Dermis microvascular lymphatic vessel endothelial cell (primary cell): ENCODE measurements around the gene SNAPIN. TPM values are rescaled to one million over a fixed set of nuclear protein-coding genes. Genes with fewer than 3 reads are reported as not detected.

Source experiments
- DNase-seq, 2 donors: peaks; one replicate each; pipeline versions ENCODE4 v3.0.0 to v3.0.0-alpha.2; 2010; ENCODE audit warnings: low read depth in 2 of 2
- total RNA-seq: library from RNA; depleted of rRNA; stranded (reverse); fragments of >200 nt; gene quantifications from 2 replicates; pipeline ENCODE4 v1.2.1, GENCODE V29; 2014

The SNAPIN gene, protein sequence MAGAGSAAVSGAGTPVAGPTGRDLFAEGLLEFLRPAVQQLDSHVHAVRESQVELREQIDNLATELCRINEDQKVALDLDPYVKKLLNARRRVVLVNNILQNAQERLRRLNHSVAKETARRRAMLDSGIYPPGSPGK
- 54.6 and 55.5 TPM in 2 replicates for total RNA-seq

DNA sequence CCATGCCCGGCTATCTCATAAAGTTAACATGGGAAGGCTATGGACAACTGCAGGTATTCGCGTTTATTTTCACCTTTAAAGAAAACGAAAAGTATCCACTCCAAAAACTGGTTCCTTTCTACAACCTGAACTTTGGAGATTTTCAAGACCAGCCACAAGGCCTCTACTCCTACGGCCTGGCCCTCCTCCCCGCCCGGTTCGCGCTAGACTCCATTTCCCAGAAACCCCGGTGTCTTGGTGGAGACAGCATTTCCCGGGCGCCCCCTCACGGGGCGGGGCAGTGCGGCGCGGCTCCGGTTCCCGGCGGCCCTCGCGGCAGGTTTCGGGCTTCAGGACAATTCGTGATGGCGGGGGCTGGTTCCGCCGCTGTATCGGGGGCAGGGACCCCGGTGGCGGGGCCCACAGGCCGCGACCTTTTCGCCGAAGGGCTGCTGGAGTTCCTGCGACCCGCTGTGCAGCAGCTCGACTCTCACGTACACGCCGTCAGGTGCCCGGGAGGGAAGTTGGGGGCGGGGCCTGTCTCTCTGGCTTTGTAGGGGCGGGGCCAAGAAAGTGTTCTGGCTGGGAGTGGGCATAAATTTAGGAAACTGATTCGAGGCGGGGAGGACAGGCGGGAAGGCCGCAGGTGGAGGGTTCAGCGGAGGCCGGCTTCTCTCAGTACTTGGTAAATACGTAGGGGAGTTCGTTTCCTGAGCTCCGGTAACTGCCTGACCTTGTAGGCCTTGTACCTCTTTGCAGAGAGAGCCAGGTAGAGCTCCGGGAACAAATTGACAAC lies at the start of gene SNAPIN:
SNAPIN (plus strand) TSS at position 304 of the 775 bp plus-strand sequence; CDS start at position 345, 41 bp downstream.
- DNase-seq = peak in 1 of 2 donors; percentile 67

DNA sequence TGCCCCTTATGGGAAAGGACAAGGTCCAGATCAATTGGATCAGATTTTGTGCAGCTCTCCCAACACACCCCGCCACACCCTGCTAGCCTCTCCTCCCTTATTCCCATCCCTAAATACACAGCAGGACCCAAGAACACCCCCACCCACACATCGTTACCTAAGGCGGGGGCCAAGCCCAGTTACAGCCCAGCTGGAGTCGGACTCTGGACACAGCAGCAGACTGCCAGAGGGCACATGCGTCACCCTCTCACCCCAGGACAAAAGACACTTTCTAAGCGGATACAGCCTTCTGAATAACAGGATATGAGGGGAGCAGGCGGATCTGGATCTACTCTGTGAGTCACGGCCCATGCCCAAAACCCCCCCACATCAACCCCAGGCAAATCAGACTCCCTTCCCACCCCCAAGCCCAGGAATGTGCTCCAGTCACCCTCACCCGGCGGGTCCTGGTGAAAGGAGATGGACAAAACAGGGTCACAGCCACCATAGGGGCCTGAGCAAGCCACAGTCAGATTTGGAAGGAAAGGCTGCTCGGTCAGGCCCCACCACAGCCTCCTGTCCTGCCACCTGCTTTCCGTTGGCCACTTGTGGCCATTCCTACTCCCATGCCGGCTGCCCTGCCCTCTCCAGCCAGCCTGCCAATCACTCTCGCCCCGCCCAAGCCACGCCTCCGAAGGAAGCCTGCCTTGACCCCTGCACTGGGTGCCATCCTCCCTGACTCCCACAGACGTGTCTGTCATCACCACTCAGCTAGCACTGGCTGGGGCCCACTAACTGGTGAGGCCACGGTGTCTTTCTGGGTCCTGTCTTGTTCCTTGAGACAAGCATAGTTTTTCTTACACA lies 49.5 kb upstream of the SNAPIN start:
- peak; percentile 98 to 99 for DNase-seq

DNA sequence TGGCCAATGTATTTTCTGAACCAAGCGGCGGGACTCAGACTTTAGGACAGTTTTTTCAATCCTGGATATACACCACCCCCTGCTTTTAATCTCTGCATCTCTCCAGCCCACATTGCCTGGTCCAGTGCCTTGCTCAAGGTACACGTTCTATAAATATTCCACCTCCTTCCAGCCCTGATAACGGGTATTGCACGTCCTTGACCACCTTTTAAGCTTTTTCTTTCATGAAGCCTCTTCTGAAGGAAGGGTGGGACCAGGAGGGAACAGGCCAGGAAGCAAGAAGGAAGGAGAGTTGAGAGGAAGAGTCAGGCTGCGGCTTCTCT lies 49.0 kb upstream of the SNAPIN start:
- peak in 1 of 2 donors; percentile 24 for DNase-seq

DNA sequence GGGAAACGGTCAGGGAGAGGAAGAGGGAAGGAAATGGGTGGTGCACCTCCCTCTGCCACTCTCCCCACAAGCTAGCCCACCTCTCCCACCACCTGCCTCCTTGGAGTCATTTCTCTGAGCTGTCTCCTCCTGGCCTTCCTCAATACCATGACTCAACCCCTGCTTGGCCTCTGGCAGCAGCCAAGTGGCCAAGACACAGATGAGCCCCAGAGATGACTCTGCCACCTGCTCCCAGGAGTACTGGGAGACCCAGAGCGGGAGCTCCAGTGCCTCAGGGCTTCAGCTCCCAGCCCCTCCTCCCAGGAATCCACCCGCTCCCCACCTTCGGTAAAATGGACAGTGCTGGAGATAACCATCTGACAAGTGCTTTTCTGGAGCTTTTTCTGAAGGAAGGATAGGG lies 48.2 kb upstream of the SNAPIN start:
- peak in 1 of 2 donors; percentile 52 for DNase-seq

DNA sequence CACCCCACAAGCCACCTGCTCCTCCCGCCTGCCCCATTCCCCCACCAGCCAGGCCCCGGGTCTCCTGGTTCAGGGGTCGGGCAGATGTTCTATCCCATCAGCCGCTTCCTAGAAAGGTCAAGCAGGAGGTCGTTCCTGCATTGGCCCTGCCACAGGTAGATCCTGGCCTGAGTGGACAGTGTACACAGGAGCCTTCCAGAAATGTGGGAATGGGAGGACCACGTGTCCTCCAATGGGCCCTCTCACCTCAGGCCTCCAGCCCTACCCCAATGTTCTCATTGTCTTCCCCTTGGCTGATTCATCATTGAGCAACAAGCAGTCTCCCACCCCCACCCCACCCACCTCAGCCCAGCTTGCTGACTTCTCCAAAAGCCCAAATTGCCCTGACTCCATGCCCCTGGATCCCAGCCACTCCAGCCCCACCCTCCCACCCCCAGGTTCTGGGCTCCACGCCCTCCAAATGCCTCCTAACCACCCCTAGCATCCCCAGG lies 47.6 kb upstream of the SNAPIN start:
- no peak for DNase-seq

DNA sequence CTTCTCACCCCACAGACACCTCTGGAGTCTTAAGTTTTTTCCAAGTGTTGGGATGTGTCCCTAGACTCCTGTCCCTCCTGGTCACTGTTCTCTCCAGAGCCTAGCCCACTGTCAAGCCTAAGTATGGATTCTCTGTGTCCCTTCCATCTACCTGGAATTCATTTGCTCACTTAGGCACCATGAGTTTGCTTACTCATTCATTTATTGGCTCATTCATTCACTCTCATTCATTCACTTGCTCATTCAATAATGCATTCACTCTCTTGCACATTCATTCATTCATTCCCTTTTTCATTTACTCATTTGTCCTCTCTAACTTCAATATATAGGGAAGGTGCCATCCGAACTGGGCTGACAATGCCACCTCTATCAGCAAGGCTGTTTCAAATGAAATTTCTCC lies 47.1 kb upstream of the SNAPIN start:
- no peak for DNase-seq

DNA sequence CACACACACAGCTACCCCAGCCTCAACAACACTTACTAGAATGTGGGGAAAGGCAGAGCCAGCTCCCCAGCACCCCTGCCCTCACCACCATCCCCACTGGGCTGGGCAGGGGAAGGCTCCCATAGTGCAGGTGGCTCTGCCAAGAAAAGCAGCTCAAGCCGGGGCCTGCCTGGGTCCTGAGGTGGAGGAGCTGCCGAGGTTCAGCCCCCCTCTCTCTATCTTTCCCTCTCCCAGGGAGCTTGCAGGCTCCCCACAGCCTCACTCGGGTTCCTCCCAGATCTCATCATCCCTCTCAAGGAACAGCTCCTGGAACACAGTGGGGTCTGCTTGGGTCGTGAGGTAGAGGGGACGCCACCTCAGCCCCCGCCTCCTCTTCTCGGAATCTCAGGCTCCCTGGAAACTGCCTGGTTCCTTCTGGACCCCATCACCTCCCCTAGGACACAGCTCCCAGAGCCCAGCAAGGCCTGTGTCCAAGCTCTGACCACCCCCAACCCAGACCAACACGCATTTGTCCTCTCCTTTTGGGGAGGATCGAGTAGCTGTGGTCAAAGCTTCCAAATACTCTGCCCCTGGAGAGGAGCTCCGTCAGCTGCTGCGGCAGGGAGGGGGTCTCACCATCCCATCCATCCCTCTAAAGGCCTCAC lies 46.3 kb upstream of the SNAPIN start:
- no peak for DNase-seq

DNA sequence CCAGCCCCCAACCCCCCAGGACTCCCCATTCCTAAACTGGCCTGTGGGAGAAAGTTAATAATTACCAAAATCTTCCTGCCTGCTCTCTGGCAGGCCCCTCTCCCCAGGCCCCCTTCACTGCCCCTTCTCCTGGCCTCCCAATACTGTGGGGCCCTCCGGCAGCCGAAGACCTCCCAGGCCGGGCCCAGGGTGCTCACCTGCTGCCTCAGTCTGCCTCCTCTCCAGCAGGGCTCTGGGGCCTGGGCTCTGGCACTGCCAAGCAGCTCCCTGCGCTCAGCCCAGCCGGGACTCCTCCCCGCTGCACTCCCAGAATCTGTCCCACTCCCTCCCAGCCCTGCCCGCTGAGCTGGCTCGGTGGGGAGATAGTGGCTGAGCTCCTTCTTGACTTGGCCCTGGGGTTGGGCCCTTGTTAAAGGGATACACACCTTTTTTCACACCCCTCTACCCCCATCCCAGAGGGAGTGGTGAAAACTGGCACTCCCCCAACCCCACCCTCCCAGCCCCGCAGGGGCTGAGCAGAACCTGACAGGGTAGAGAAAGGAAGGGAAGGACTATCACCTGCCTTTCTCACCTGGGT lies 45.7 kb upstream of the SNAPIN start, which contains the start of gene S100A16:
S100A16 (minus strand) TSS at position 383 of the 577 bp plus-strand sequence. CDS start 4,986 bp downstream, outside the sequence.
- no peak for DNase-seq

DNA sequence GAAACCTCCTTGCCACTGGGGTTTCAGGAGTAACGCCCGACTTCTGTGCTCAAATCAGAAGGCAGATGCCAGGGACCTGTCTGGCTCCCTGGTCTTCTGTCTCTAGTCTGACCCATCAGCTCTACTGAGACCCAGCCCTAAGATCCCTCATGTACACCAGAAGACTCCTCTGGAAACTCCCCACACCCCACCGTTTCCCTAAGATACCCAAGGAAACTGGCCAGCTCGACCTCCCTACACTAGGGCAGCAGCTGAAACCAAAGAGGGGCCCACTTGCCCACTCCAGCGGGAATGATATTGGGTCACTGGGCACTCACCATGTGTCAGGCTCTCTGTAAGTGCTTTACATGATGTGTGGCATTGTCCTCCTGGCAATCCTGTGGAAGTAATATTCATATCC lies 45.1 kb upstream of the SNAPIN start:
- DNase-seq = no peak

DNA sequence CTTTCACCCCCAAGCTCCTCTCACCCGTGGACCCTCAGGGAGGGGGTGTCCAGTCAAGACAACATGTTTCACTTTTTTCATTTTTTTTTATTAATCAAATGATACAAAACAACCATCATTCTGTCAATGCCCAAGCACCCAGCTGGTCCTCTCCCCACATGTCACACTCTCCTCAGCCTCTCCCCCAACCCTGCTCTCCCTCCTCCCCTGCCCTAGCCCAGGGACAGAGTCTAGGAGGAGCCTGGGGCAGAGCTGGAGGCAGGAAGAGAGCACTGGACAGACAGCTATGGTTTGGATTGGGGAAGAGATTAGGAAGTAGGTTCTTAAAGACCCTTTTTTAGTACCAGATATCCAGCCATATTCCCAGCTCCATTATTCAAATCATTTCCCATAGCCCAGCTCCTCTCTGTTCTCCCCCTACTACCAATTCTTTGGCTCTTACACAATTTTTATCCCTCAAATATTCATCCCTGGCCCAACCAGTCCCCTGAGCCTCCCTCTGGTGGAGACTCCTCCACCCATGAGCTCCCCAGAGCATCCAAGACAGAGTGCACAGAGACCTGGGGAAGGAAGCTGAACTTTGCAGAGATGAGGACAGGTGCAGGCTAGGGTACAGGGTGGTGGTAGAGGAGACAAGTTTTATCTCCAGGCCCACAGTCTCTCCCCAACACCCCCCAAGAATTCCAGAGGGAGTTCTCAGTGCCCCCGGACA lies 44.2 kb upstream of the SNAPIN start:
- DNase-seq = no peak

DNA sequence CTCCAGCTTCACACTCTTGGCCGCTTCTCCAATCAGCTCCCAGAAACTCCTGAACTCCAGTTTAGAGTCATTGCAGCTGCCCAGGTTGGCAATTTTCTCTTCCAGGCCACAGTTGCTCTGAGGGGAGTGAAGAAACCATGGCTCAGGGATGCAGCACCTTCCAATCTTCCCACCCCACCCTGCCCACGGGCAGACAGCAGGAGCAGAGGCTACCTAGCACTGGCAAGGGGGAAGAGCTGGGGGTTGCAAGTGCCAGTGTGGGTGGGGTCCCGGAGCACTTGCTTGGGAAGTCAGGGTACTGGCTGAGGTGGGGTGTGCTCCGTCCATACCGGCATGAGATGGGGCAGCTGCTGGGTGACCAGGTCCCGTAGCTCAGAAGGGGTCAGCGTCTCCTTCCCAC lies 43.6 kb upstream of the SNAPIN start:
- no peak for DNase-seq

DNA sequence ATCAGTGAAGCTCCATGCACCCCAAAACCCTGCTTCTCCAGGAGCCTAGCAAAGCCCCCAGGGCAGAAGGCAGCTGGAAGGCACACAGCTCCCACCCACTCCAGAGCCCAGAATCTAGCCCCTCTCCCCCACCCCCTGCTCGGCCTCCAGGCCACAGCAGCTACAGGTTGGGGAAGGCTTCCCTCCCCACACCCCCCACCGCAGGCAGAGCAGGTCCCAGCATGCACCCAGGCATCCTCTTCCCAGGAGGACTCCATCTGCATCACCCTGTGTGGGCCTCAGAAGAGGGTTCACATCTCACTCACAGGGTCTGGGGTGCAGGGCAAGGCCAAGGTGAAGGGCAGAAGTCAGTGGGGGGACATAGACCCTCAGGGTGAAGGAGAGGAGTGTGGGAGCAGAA lies 43.1 kb upstream of the SNAPIN start:
- no peak for DNase-seq

DNA sequence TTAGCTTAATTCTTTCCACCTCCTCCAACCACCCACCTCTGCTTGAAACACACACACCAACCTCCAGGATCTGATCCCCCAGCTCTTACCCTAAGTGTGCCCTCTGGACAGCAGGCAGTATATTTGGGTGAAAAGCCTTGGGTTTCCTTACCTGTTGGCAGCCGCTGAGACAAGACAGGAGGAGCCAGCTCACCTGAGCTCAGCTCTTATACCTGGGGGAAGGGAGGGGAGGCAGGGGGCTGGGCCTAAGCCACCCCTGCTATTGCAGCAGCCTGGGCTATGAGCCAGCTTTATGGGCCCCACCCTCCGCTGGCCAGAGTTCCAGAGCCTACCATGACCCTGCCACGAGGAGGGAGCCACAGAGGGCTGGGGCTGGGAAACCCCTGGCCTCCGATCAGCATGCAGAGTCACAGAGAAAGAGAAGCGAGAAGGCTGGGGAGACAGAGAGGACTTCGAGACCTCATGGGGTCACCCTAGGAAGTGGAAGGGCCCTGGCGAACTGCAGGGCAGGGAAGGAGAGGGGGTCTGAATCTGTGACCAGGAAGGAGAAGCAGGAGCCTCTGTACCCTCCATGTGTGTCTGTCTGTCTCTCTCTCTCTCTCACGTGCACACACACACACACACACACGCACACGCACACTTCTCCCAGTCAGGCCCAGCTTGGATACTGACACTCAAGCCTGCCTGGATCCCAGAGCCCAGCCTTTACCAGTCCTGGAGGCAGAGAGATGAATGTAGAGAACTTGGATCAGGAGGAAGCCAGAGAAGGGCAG lies 42.2 kb upstream of the SNAPIN start, which contains the start of gene S100A14:
S100A14 (minus strand) TSS at position 182 of the 773 bp plus-strand sequence. CDS start 467 bp downstream, outside the sequence.
- no peak for DNase-seq

DNA sequence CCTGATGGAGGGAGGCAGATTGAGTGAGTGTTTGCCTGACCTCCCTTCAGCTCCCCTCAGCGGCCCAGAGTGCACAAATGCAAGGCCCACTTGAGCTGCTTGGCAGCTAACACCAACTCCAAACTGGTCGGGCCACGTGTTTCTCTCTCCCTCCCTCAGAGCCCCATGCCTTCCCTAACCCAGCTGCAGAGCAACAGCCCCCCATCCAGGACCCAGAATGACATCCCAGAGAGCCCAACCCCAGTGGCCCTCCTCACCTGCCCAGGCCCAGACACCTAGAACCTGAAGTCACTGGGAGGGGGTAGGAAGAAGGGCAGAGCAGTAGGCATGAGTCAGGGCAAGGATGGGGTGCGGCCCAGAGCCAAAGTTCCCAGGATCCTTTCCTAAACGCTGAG lies 41.6 kb upstream of the SNAPIN start:
- DNase-seq = no peak

DNA sequence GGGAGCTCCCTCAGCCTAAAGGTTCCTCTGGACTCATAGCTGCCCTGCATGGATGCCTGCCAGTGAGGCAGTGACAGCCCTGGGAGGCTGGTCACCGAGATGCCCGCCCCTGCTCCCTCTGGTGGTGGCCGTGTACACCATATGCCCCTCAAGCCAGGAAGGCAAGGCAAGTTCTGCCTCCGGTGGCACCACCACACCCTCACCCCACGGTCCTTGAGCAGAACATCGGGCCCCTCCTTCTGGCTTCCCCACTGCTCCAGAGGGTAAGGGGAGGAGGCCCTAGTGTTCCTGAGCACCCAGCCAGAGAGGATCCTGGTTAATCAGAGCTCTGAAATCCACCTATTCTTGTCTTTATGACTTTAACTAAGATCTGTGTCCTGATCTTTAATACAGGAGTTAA lies 40.8 kb upstream of the SNAPIN start:
- DNase-seq = peak in 1 of 2 donors; percentile 46

DNA sequence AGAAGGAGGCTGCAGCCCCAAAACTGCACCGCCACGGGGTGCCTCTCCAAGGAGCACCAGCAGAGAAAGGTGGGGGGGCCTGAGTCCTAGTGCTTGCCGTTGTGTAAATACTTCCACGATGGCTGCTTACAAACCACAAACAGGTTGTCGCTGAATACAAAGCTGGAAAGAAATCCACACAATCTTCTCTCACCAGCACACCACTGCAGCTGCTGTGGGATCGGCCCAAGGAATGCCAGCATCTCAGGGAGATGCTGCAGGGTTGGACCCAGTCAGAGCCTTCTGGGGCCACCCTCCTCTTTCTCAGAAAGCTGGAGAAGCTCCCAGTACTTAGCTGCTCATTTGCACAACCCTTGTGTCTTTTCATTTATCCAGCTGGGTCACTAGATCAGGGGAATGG lies 39.3 kb upstream of the SNAPIN start:
- DNase-seq = no peak

DNA sequence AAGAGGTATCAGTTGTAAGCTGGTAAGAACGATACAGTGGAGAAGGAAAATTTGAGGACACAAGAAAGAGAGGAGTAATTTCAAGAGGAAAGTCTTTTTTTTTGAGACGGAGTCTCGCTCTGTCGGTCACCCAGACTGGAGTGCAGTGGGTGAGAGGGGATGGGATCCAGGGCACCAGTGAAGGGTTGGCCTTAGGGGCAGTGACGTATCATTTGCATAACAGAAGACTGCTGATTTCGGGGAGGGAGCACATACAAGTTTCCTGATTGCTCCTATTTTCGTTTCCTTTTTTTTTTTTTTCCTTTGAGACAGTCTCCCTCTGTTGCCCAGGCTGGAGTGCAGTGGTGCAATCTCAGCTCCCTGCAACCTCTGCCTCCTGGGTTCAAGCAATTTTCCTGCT lies 35.4 kb upstream of the SNAPIN start:
- DNase-seq = no peak

DNA sequence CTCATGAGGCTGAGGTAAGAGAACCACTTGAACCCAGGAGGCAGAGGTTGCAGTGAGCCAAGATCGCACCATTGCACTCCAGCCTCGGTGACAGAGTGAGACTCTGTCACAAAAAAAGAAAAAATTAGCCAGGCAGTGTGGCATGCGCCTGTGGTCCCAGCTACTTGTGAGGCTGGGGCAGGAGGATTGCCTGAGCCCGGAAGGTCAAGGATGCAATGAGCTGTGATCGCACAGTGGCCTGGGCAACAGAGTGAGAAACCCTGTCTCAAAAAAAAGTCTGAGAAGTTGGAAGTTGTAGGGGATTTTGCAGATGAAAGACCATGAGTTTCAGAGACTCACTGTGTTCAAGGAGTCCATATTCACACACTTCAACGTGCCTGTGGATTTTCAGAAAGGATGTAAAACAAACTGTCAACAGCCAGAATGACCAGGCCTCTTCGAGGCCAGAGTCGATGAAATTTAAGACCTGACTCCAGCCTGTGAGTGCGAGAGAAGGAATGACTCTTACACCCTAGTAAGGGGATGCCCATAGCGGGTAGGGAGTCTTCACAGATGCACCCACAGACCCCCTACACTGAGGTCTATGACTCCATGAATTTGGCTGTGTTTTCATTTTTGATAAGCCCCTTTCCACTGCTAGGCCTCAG lies 33.4 kb upstream of the SNAPIN start:
- no peak for DNase-seq

DNA sequence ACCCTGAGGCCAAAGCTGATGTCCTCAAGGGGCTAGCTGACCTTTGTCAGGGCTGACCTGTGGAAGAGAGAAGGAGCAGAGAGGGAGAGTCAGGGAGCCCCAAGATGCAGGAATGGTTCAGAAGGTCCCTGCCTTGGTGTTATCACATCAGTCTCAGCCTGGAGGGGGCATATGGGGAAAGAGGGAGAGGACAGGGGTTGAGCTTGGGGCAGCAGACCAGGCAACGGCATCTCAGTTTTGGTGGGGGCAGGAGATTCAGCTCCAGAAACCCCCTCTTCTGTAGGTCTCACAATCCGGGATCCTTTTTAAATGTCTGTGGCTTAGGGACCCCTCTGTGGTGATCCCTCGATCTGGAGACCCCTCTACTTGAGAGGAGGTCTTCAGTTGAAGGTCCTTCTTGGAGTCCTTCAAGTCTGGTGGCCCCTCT lies 32.0 kb upstream of the SNAPIN start:
- no peak for DNase-seq
